ENCODE results near the gene PNPT1. TPM values are rescaled to one million over a fixed set of nuclear protein-coding genes. Genes with fewer than 3 reads are reported as not detected.
"Not testable (repeated sequence)": the region's sequence is repeated elsewhere in the genome, so short reads cannot be mapped to it uniquely, and the experiment has no call there.

The PNPT1 gene
- total RNA-seq, 1 donor from 2014 or later, result 26.8 TPM

- Histone ChIP-seq H3K4me3 (no peak overlapping the region), H3K36me3 (no peaks in the 10 kb centered on the region), H3K4me1 (no peaks in the 10 kb centered on the region), H3K27me3 (no peaks in the 10 kb centered on the region), H3K27ac (no peak overlapping the region), H3K9me3 (no peaks in the 10 kb centered on the region)
- TF ChIP-seq CTCF (IDR thresholded peaks at IDR 0.05), result no peak
- DNase-seq (no peak), ATAC-seq (peak; percentile 18)
- intact Hi-C loops (cut with DNase I), result no loop called here
These were observed 22.0 kb upstream of the PNPT1 start for GRCh38 chr2:55715626-55716025.

GRCh38 chr2:55715178-55715577 lies 21.5 kb upstream of the PNPT1 start:
- H3K27ac ChIP-seq; H3K4me1 ChIP-seq; H3K4me3 ChIP-seq; H3K27me3 ChIP-seq; DNase-seq; intact Hi-C loops (cut with DNase I); ATAC-seq; H3K36me3 ChIP-seq; H3K9me3 ChIP-seq: not testable (repeated sequence)

DNA sequence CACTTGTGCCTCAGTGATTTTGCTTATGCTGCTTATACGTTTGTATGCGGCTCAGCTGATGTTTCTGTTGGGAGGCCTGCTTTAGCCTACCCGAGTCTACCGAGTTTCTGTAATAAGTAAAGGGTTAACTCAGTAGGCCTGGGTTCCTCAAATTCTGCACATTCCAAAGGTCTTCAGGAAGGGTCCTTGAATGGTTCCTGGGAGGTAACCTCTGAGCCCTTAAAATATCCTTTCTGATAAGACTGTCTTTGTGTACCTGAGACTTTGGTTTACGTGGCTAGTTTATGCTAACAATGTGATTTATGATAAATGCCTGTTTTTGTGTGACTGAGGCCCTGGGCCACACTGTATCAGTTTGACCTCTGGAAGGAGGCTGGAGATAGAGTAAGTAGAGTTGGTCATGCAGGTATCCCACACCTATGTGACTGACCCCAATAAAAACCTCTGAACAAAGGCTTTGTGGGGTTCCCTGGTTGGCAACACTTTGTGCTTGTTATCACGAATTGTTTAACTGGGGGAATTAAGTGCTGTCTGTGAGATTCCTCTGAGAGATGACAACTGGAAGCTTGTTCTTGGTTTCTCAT lies 18.9 kb upstream of the PNPT1 start:
- ATAC-seq, result peak; percentile 71
- intact Hi-C loops (cut with DNase I), result no loop called here
- no peak for DNase-seq
- Histone ChIP-seq H3K27ac (no peak overlapping the region), H3K4me3 (no peak overlapping the region), H3K36me3 (no peaks in the 10 kb centered on the region), H3K27me3 (no peaks in the 10 kb centered on the region), H3K9me3 (no peaks in the 10 kb centered on the region), H3K4me1 (no peaks in the 10 kb centered on the region)
- TF ChIP-seq CTCF (IDR thresholded peaks at IDR 0.05), result no peak

DNA sequence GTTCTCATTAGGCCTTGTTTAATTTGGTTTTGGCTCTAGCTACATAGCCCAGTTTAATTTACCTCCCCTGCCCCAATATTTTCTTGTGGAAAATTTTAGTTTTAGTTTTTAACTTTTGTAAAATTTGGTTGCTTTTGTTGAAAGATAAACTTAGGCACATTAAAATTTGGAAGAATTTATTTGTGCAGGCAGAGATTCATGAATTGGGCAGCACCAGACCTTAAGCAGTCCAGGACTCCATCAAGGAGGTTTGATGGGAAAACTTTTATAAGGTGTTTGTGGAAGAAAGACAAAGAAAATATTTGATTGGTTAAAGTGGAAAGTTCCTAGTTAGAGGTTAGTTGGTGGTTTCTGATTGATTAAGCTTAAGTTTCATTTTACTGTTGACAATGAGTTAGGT lies 16.4 kb upstream of the PNPT1 start:
- no peaks in the 10 kb centered on the region for H3K9me3 ChIP-seq
- H3K27me3 ChIP-seq, result no peaks in the 10 kb centered on the region
- H3K4me1 ChIP-seq, result no peaks in the 10 kb centered on the region
- no peak overlapping the region for H3K4me3 ChIP-seq
- ATAC-seq (no peak), DNase-seq (no peak)
- no peak for TF ChIP-seq CTCF (IDR thresholded peaks at IDR 0.05)
- no peaks in the 10 kb centered on the region for H3K36me3 ChIP-seq
- no peak overlapping the region for H3K27ac ChIP-seq
- intact Hi-C loops (cut with DNase I), result no loop called here

DNA sequence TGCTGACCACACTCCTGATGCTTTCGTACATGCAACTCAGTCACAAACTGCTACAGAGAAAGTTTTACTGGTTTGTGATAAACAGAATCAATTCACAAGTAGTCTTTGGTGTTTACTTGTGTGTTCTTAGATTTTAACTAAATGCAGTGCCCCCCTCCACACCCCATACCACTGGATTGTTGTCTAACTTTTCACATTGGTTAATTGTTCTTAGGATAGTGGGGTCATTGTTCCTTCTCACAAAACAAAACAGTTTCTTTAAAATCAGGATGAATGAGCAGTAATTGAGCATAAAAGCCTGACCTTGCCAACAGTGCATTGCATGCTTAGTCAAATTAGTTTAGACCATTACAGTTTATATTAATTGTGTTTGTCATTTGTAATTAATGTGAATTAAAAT lies 14.1 kb upstream of the PNPT1 start:
- no peak overlapping the region for H3K27ac ChIP-seq
- no peak overlapping the region for H3K4me3 ChIP-seq
- no peak for ATAC-seq
- no peaks in the 10 kb centered on the region for H3K9me3 ChIP-seq
- no peaks in the 10 kb centered on the region for H3K36me3 ChIP-seq
- no peaks in the 10 kb centered on the region for H3K4me1 ChIP-seq
- intact Hi-C loops (cut with DNase I), result no loop called here
- TF ChIP-seq CTCF (IDR thresholded peaks at IDR 0.05), result no peak
- DNase-seq, result no peak
- H3K27me3 ChIP-seq, result no peaks in the 10 kb centered on the region

DNA sequence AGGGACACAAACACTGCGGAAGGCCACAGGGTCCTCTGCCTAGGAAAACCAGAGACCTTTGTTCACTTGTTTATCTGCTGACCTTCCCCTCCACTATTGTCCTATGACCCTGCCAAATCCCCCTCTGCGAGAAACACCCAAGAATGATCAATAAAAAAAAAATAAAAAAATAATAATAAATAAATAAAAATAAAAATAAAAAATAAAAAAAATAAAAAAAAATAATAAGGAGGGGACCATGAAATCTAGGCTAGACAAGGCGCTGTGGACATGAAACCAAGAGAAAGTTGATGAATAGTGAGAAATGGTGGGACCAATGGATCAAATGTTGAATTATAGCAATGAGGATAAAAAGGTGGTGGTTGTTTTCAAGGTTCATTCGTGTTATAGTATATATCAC lies 12.6 kb upstream of the PNPT1 start:
- H3K4me3 ChIP-seq; H3K36me3 ChIP-seq; intact Hi-C loops (cut with DNase I); H3K9me3 ChIP-seq; H3K27me3 ChIP-seq; H3K4me1 ChIP-seq; DNase-seq; H3K27ac ChIP-seq; ATAC-seq: not testable (repeated sequence)

DNA sequence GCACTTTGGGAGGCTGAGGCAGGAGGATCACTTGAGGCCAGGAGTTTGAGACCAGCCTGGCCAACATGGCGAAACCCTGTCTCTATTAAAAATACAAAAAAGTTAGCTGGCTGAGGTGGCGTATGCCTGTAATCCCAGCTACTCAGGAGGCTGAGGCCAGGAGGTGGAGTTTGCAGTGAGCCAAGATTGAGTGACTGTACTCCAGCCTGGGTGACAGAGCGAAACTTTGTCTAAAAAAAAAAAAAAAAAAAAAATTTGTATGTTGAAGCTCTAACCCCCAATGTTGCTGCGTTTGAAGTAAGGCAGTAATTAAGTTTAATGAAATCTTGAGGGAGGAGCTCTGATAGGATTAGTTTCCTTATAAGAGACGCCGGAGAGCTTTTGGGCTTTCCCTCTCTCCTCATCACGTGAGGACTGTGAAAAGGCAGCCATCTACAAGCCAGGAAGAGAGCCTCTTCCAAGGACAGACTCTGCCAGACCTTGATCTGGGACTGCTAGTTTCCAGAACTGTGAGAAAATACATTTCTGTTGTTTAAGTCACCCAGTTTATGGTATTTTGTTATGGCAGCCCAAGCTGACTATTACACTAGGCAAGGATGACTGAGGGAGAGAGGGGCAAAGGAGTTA lies 11.5 kb upstream of the PNPT1 start:
- H3K27ac ChIP-seq, result no peak overlapping the region
- no peaks in the 10 kb centered on the region for H3K27me3 ChIP-seq
- no peak overlapping the region for H3K4me3 ChIP-seq
- ATAC-seq (no peak), DNase-seq (no peak)
- no peaks in the 10 kb centered on the region for H3K36me3 ChIP-seq
- no peak for TF ChIP-seq CTCF (IDR thresholded peaks at IDR 0.05)
- H3K4me1 ChIP-seq, result no peaks in the 10 kb centered on the region
- H3K9me3 ChIP-seq, result no peaks in the 10 kb centered on the region
- intact Hi-C loops (cut with DNase I), result no loop called here
